Measurements from ENCODE around the gene TENT4B.

TENT4B gene

DNA sequence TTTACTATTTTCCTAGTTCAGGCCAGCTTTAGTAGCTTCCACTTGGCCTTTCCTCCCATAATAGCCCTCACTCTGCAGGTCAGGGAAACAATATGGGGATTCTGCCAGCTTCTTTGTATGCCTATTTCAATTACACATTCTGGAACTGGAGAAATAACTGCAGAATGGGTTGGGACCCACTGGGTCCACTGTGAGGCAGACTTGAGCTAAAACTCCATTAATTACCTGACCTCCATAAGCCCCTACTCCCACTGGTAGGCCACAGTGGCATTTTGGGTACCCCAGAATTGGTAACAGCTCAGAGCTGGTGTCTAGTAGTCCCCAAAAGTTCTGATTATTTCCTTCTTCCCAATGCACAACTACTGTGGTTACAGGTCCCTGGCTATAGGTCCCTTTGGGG lies 16.7 kb upstream of the TENT4B start:
- H3K4me3 ChIP-seq (ENCODE audit: low read depth, low read length) = no peak overlapping the region
- TF ChIP-seq CTCF (IDR thresholded peaks at IDR 0.05; ENCODE audit: low read depth, low read length) = 0 out of 2 replicates have a peak, but pooled peaks have one; percentile 23
- no peaks in the 10 kb centered on the region for H3K27me3 ChIP-seq
- H3K36me3 ChIP-seq = no peaks in the 10 kb centered on the region
- no peaks in the 10 kb centered on the region for H3K9me3 ChIP-seq
- no peaks in the 10 kb centered on the region for H3K4me1 ChIP-seq
- DNase-seq = no peak

GRCh38 chr16:50137268-50137667 lies 15.8 kb upstream of the TENT4B start:
- H3K4me3 ChIP-seq (ENCODE audit: low read depth, low read length) = no peak overlapping the region
- DNase-seq = no peak
- H3K4me1 ChIP-seq = no peaks in the 10 kb centered on the region
- H3K9me3 ChIP-seq = no peaks in the 10 kb centered on the region
- H3K36me3 ChIP-seq = no peaks in the 10 kb centered on the region
- no peak for TF ChIP-seq CTCF (IDR thresholded peaks at IDR 0.05; ENCODE audit: low read depth, low read length)
- H3K27me3 ChIP-seq = no peaks in the 10 kb centered on the region

- no peak for DNase-seq
- no peak for TF ChIP-seq CTCF (IDR thresholded peaks at IDR 0.05; ENCODE audit: low read depth, low read length)
- H3K36me3 ChIP-seq = no peaks in the 10 kb centered on the region
- H3K27me3 ChIP-seq = no peaks in the 10 kb centered on the region
- H3K9me3 ChIP-seq = no peaks in the 10 kb centered on the region
- H3K4me1 ChIP-seq = 0 out of 2 replicates have a peak, but pooled peaks cover 3% of the 10 kb centered on the region
- no peak overlapping the region for H3K4me3 ChIP-seq (ENCODE audit: low read depth, low read length)
Observed at GRCh38 chr16:50139580-50139979, 13.5 kb upstream of the TENT4B start.

GRCh38 chr16:50144211-50144610 lies 8.9 kb upstream of the TENT4B start:
- H3K4me1 ChIP-seq = peaks cover 12% of the 10 kb centered on the region; the same call in 1 of the 2 replicates
- TF ChIP-seq CTCF (IDR thresholded peaks at IDR 0.05; ENCODE audit: low read depth, low read length) = no peak
- H3K36me3 ChIP-seq = no peaks in the 10 kb centered on the region
- H3K4me3 ChIP-seq (ENCODE audit: low read depth, low read length) = no peak overlapping the region
- no peaks in the 10 kb centered on the region for H3K27me3 ChIP-seq
- DNase-seq = no peak
- H3K9me3 ChIP-seq = no peaks in the 10 kb centered on the region

GRCh38 chr16:50146479-50147435 lies 6.3 kb upstream of the TENT4B start:
- Histone ChIP-seq H3K4me3 (ENCODE audit: low read depth, low read length) (no peak overlapping the region), H3K4me1 (peaks cover 12% of the 10 kb centered on the region; the same call in 1 of the 2 replicates), H3K36me3 (no peaks in the 10 kb centered on the region), H3K27me3 (no peaks in the 10 kb centered on the region), H3K9me3 (no peaks in the 10 kb centered on the region)
- TF ChIP-seq CTCF (IDR thresholded peaks at IDR 0.05; ENCODE audit: low read depth, low read length) = no peak
- DNase-seq = peak; percentile 49

DNA sequence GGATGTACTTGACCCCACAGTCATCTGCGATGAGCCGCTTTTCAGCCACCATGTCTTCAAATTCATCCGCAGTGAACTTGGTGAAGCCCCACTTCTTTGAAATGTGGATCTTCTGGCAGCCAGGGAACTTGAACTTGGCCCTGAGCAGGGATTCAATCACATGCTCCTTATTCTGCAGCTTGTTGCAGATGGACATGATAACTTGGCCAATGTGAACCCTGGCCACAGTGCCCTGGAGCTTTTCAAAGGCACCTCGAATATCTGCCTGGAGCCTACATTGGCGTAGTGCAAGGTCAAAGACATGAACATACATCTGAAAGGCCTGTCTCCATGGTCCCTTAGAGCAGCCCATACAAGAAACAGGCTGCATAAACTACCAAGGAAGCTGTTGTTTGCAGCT lies 1.8 kb upstream of the TENT4B start:
- peaks cover 7% of the 10 kb centered on the region; the same call in 1 of the 2 replicates for H3K4me1 ChIP-seq
- H3K27me3 ChIP-seq = no peaks in the 10 kb centered on the region
- no peaks in the 10 kb centered on the region for H3K9me3 ChIP-seq
- no peak for DNase-seq
- no peak overlapping the region for H3K4me3 ChIP-seq (ENCODE audit: low read depth, low read length)
- TF ChIP-seq CTCF (IDR thresholded peaks at IDR 0.05; ENCODE audit: low read depth, low read length) = no peak
- no peaks in the 10 kb centered on the region for H3K36me3 ChIP-seq
